ENCODE data around the gene WARS2. TPM values are rescaled to one million over a fixed set of nuclear protein-coding genes. Genes with fewer than 3 reads are reported as not detected.

The WARS2 gene
- total and polyA plus RNA-seq, 2 of the 8 experiments (the other 6 are each of a cell fraction or from before 2014, with no cell fraction given) = 4.3 to 12.9 TPM

DNA sequence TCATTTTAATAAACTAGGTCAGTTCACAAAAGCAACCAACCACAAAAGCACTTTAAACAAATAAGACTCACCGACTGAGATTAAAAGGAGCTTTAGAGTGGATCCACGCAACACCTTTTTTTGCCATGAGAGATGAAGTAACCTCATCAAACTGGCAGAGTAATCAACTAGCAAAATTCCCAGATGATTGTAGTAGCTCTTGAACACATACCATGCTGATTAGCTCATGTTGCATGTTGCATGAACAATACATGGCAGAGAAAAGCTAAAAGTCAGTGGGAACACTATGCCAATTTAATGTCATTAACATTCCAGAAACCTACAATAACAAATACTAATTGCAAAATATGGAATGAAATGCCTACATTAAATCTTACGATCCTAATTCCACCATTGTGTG is 4.1 kb downstream of the WARS2 start (continued):
- no peak for TF ChIP-seq CHD7 (IDR thresholded peaks at IDR 0.05; ENCODE audit: insufficient replicate concordance, low read length)

Measured in H1 (cell line).